Large intestine (tissue), 12 donors: ENCODE data around the gene MAPRE3. TPM values are rescaled to one million over a fixed set of nuclear protein-coding genes. Genes with fewer than 3 reads are reported as not detected.
"Not testable (repeated sequence)": the region's sequence is repeated elsewhere in the genome, so short reads cannot be mapped to it uniquely, and the experiment has no call there.

Experiments
- DNase-seq, 2 donors: peaks; one replicate each; pipeline versions ENCODE4 v3.0.0 to v3.0.0-alpha.2; 2013
- H3K27ac ChIP-seq: one replicate; pipeline ENCODE4 v1.5.1; 2013; ENCODE audit warnings: low read length
- H3K27me3 ChIP-seq: 2 replicates; pipeline ENCODE4 v1.6.1; 2013; ENCODE audit warnings: low read length; ENCODE audit not compliant: control insufficient read depth, insufficient read depth
- H3K36me3 ChIP-seq: 2 replicates; pipeline ENCODE4 v1.6.1; 2013; ENCODE audit warnings: low read length; ENCODE audit not compliant: control insufficient read depth, insufficient read depth
- H3K4me1 ChIP-seq: one replicate; pipeline ENCODE4 v1.6.1; 2013; ENCODE audit warnings: low read length; ENCODE audit not compliant: control insufficient read depth, insufficient read depth
- H3K4me3 ChIP-seq: one replicate; pipeline ENCODE4 v1.5.1; 2013; ENCODE audit warnings: low read length
- H3K9me3 ChIP-seq: one replicate; pipeline ENCODE4 v1.6.1; 2013; ENCODE audit warnings: mild to moderate bottlenecking, low read depth, low read length, moderate library complexity; ENCODE audit not compliant: control insufficient read depth
- WGBS: methylation state at CpG from one replicate; pipeline ENCODE4 v1.1.5; 2013; ENCODE audit warnings: low lambda C conversion rate; ENCODE audit not compliant: insufficient coverage; 5-methylcytosine and 5-hydroxymethylcytosine counted together
- long read RNA-seq, 11 donors: transcript quantifications; one replicate each; lab custom pipeline, GENCODE V29; 2026
- polyA plus RNA-seq: library from polyadenylated mRNA; unstranded; fragments of 120-200 nt; gene quantifications from one replicate; pipeline ENCODE4 v1.2.1, GENCODE V29; 2013

Gene MAPRE3
- polyA plus RNA-seq = 20.7 TPM
- long read RNA-seq, donor 1, partial matches to known transcripts = 0 of 4 reads
- long read RNA-seq, donor 1, other reads (novel, unspliced or antisense) = 0 of 4 reads
- long read RNA-seq, donor 2, partial matches to known transcripts = 0 of 5 reads
- long read RNA-seq, donor 2, other reads (novel, unspliced or antisense) = 0 of 5 reads
- long read RNA-seq, donor 3 = 0 reads
- long read RNA-seq, donor 4 = 0 reads
- long read RNA-seq, donor 5, partial matches to known transcripts = 0 of 4 reads
- long read RNA-seq, donor 5, other reads (novel, unspliced or antisense) = 0 of 4 reads
- long read RNA-seq, donor 6, partial matches to known transcripts = 0 of 8 reads
- long read RNA-seq, donor 6, other reads (novel, unspliced or antisense) = 0 of 8 reads
- long read RNA-seq, donor 7, partial matches to known transcripts = 0 of 3 reads
- long read RNA-seq, donor 7, other reads (novel, unspliced or antisense) = 0 of 3 reads
- long read RNA-seq, donor 8, partial matches to known transcripts = 0 of 3 reads
- long read RNA-seq, donor 8, other reads (novel, unspliced or antisense) = 0 of 3 reads
- long read RNA-seq, donor 9, transcript MAPRE3-203 (7 exons, 1,801 nt) = major isoform, 5 of 10 reads
- long read RNA-seq, donor 9, partial matches to known transcripts = 0 of 10 reads
- long read RNA-seq, donor 9, other reads (novel, unspliced or antisense) = 0 of 10 reads
- long read RNA-seq, donor 10, partial matches to known transcripts = 0 of 6 reads
- long read RNA-seq, donor 10, other reads (novel, unspliced or antisense) = 0 of 6 reads
- long read RNA-seq, donor 11, partial matches to known transcripts = 0 of 4 reads
- long read RNA-seq, donor 11, other reads (novel, unspliced or antisense) = 0 of 4 reads

GRCh38 chr2:26970244-26970927 lies at the start of gene MAPRE3:
MAPRE3 (plus strand) TSS chr2:26970637; CDS start chr2:27022219, 51,582 bp downstream.
- H3K27me3 ChIP-seq = peaks cover 28% of the 10 kb centered on the region
- no peaks in the 10 kb centered on the region for H3K36me3 ChIP-seq
- DNase-seq = peak; percentile 66 to 88
- no peaks in the 10 kb centered on the region for H3K9me3 ChIP-seq
- H3K4me1 ChIP-seq = peaks cover 5% of the 10 kb centered on the region
- H3K4me3 ChIP-seq = peak within 1 kb of the TSS; percentile 51
- no CpG with 5 or more reads among the region's 69 CpGs for WGBS
- H3K27ac ChIP-seq = no peak within 1 kb of the TSS

- peaks cover 14% of the 10 kb centered on the region for H3K4me1 ChIP-seq
- no peaks in the 10 kb centered on the region for H3K9me3 ChIP-seq
- DNase-seq = no peak
- no peaks in the 10 kb centered on the region for H3K36me3 ChIP-seq
- WGBS = 100% methylated on average over 1 of the region's 5 CpGs
- no peak overlapping the region for H3K4me3 ChIP-seq
- peaks cover 3% of the 10 kb centered on the region for H3K27me3 ChIP-seq
- no peak overlapping the region for H3K27ac ChIP-seq
Measured at GRCh38 chr2:26921323-26921722, 49.1 kb upstream of the MAPRE3 start.

- no peaks in the 10 kb centered on the region for H3K27me3 ChIP-seq
- DNase-seq = peak; percentile 33 to 42
- H3K4me3 ChIP-seq = no peak overlapping the region
- no CpG with 5 or more reads among the region's 8 CpGs for WGBS
- H3K27ac ChIP-seq = no peak overlapping the region
- H3K9me3 ChIP-seq = no peaks in the 10 kb centered on the region
- H3K36me3 ChIP-seq = no peaks in the 10 kb centered on the region
- peaks cover 14% of the 10 kb centered on the region for H3K4me1 ChIP-seq
Measured at GRCh38 chr2:26922405-26923188, 47.8 kb upstream of the MAPRE3 start.

GRCh38 chr2:26923189-26923466 lies 47.3 kb upstream of the MAPRE3 start:
- no CpG with 5 or more reads among the region's 1 CpG for WGBS

GRCh38 chr2:26924731-26925099 lies 45.7 kb upstream of the MAPRE3 start:
- Histone ChIP-seq H3K9me3 (no peaks in the 10 kb centered on the region), H3K36me3 (no peaks in the 10 kb centered on the region), H3K4me1 (peaks cover 14% of the 10 kb centered on the region), H3K27ac (peak overlapping the region; percentile 25), H3K4me3 (no peak overlapping the region), H3K27me3 (no peaks in the 10 kb centered on the region)
- no CpG with 5 or more reads among the region's 14 CpGs for WGBS
- no peak for DNase-seq

More at GRCh38 chr2:26923189-26923466, 47.3 kb upstream of the MAPRE3 start:
- not testable (repeated sequence) for H3K9me3 ChIP-seq, H3K27me3 ChIP-seq, H3K4me3 ChIP-seq, H3K36me3 ChIP-seq, DNase-seq, H3K27ac ChIP-seq
- peaks cover 14% of the 10 kb centered on the region for H3K4me1 ChIP-seq

- WGBS = 20% methylated on average over 1 of the region's 9 CpGs
- no peaks in the 10 kb centered on the region for H3K27me3 ChIP-seq
- peak; percentile 71 to 84 for DNase-seq
- no peaks in the 10 kb centered on the region for H3K9me3 ChIP-seq
- no peaks in the 10 kb centered on the region for H3K36me3 ChIP-seq
- peak overlapping the region; percentile 25 for H3K27ac ChIP-seq
- peaks cover 14% of the 10 kb centered on the region for H3K4me1 ChIP-seq
- no peak overlapping the region for H3K4me3 ChIP-seq
Measured at GRCh38 chr2:26925100-26925791, 45.2 kb upstream of the MAPRE3 start.

GRCh38 chr2:26927221-26927620 lies 43.2 kb upstream of the MAPRE3 start:
- DNase-seq = no peak
- no CpG with 5 or more reads among the region's 9 CpGs for WGBS
- H3K9me3 ChIP-seq = no peaks in the 10 kb centered on the region
- no peaks in the 10 kb centered on the region for H3K27me3 ChIP-seq
- no peak overlapping the region for H3K27ac ChIP-seq
- peaks cover 14% of the 10 kb centered on the region for H3K4me1 ChIP-seq
- no peak overlapping the region for H3K4me3 ChIP-seq
- no peaks in the 10 kb centered on the region for H3K36me3 ChIP-seq

GRCh38 chr2:26932974-26933373 lies 37.5 kb upstream of the MAPRE3 start:
- Histone ChIP-seq H3K27me3 (peaks cover 11% of the 10 kb centered on the region), H3K9me3 (no peaks in the 10 kb centered on the region), H3K4me1 (no peaks in the 10 kb centered on the region), H3K36me3 (no peaks in the 10 kb centered on the region), H3K27ac (no peak overlapping the region), H3K4me3 (no peak overlapping the region)
- no peak for DNase-seq
- WGBS = no CpG with 5 or more reads among the region's 11 CpGs

GRCh38 chr2:26933431-26934334 lies 36.8 kb upstream of the MAPRE3 start:
- no peaks in the 10 kb centered on the region for H3K9me3 ChIP-seq
- H3K27ac ChIP-seq = no peak overlapping the region
- no CpG with 5 or more reads among the region's 16 CpGs for WGBS

More at GRCh38 chr2:26933431-26934334, 36.8 kb upstream of the MAPRE3 start:
- no peaks in the 10 kb centered on the region for H3K4me1 ChIP-seq
- H3K36me3 ChIP-seq = no peaks in the 10 kb centered on the region
- DNase-seq = no peak
- peaks cover 11% of the 10 kb centered on the region for H3K27me3 ChIP-seq
- H3K4me3 ChIP-seq = no peak overlapping the region
